ENCODE results near the gene CYTL1. TPM values are rescaled to one million over a fixed set of nuclear protein-coding genes. Genes with fewer than 3 reads are reported as not detected.

CYTL1 gene
- total RNA-seq, 1 donor: 0.84 TPM

DNA sequence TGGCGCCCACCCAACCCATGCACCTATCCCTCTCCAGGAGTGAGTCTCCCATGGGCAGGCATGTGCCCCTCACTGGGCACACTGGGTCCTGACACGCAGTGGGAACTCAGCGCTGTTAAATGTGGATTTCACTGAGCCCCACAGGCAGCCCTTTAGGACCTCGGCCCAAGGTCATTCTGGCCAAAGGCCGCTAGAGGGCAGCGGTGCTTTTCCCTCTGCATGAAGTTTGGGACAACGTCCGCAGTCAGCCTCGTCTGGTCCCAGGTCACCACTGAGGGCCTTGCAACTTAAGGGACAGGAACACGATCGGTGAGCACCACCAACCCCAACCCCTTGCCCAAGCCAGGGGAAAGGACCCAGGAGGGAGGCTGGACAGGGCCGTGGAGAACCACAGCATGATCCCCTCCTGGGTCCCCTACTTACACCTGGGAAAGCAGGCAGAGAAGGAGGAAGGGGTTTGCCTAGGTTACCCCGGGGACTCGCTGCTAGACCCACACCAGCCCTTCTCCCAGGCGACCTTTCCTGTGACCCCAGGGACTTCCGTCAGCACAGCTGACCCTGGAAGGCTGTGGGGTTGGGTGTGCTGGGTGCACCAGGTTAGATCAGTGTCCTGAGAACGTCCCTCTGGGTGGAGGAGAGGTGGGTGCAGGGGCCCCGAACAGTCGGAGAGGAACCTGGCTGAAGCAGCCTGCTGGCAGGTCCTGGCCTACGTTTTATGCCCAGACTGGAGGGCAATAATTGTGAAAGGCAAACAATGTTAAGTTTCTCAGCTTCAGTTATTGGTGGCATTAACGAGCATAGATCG is 24.0 kb downstream of the CYTL1 start:
- Histone ChIP-seq H3K9me3 (ENCODE audit: low read depth, low read length) (no peaks in the 10 kb centered on the region), H3K27me3 (ENCODE audit: insufficient read depth, low read length) (no peaks in the 10 kb centered on the region), H3K4me3 (ENCODE audit: low read length) (no peak overlapping the region), H3K4me1 (ENCODE audit: insufficient read depth, low read length) (peaks cover 5% of the 10 kb centered on the region)

DNA sequence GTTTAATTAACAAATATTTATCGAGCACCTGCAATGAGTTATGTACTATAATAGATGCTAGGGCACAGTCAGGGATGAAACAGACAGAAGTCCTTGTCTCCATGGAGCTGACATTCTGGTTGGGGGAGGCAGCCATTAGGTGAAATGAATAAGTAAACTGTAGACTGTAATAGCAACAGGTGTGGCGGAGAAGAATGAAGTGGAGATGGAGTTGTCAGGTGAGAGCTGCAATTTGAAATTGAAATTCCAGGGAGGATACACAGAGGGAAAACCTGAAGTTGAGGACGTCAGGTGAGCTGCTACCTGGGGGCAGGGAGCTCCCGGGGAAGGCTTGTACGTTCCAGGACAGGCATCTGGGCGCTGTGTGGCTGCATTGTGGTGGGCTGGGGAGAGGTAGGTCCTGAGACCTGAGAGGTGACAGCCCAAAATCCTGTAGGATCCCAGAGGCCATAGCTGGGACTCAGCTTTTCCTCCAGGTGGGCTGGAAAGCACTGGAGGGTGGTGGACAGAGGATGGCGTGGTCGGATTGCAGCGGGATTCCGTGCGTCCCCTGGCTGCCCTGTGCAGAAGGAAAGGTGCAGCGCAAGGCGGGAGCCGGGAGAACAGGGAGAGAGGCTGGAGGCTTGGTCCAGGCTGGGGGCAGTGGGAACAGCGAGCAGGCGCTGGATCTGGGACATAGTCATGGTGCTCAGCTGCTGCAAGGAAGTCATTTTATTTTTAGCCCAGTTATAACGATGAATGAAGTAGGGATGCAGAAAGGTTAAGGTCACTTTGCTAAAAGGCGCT is 24.8 kb downstream of the CYTL1 start:
- H3K4me3 ChIP-seq (ENCODE audit: low read length): no peak overlapping the region
- no peaks in the 10 kb centered on the region for H3K9me3 ChIP-seq (ENCODE audit: low read depth, low read length)
- H3K4me1 ChIP-seq (ENCODE audit: insufficient read depth, low read length): peaks cover 5% of the 10 kb centered on the region
- H3K27me3 ChIP-seq (ENCODE audit: insufficient read depth, low read length): no peaks in the 10 kb centered on the region

GRCh38 chr4:4992833-4993232 is 26.4 kb downstream of the CYTL1 start:
- H3K4me3 ChIP-seq (ENCODE audit: low read length): no peak overlapping the region
- H3K27me3 ChIP-seq (ENCODE audit: insufficient read depth, low read length): no peaks in the 10 kb centered on the region
- no peaks in the 10 kb centered on the region for H3K9me3 ChIP-seq (ENCODE audit: low read depth, low read length)
- H3K4me1 ChIP-seq (ENCODE audit: insufficient read depth, low read length): peaks cover 5% of the 10 kb centered on the region

GRCh38 chr4:4991541-4992099 is 27.6 kb downstream of the CYTL1 start:
- H3K4me3 ChIP-seq (ENCODE audit: low read length): no peak overlapping the region
- no peaks in the 10 kb centered on the region for H3K27me3 ChIP-seq (ENCODE audit: insufficient read depth, low read length)
- no peaks in the 10 kb centered on the region for H3K9me3 ChIP-seq (ENCODE audit: low read depth, low read length)
- peaks cover 5% of the 10 kb centered on the region for H3K4me1 ChIP-seq (ENCODE audit: insufficient read depth, low read length)

GRCh38 chr4:4990857-4991540 is 28.3 kb downstream of the CYTL1 start:
- Histone ChIP-seq H3K9me3 (ENCODE audit: low read depth, low read length) (no peaks in the 10 kb centered on the region), H3K4me3 (ENCODE audit: low read length) (no peak overlapping the region), H3K4me1 (ENCODE audit: insufficient read depth, low read length) (peaks cover 5% of the 10 kb centered on the region), H3K27me3 (ENCODE audit: insufficient read depth, low read length) (no peaks in the 10 kb centered on the region)

DNA sequence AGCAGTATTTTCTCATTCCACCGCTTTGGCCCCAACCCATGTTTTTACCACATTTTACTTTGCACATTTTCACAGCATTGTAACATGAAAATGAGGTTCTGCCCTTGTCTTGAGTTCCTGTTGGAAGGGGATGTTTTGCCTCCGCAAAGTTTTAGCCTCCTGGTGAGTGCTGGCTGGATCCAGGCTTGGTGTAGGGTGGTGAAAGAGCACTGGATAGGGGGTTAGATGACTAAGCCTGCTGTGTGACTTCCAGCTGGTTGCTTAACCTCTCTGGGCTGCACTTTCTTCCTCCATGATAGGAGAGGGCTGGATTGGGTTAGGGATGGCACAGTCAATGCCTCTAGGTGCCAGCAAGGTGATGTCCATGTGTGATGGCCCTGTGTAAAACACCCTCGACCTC is 28.9 kb downstream of the CYTL1 start:
- Histone ChIP-seq H3K4me3 (ENCODE audit: low read length) (no peak overlapping the region), H3K27me3 (ENCODE audit: insufficient read depth, low read length) (no peaks in the 10 kb centered on the region), H3K9me3 (ENCODE audit: low read depth, low read length) (no peaks in the 10 kb centered on the region), H3K4me1 (ENCODE audit: insufficient read depth, low read length) (peaks cover 5% of the 10 kb centered on the region)

- H3K4me3 ChIP-seq (ENCODE audit: low read length): no peak overlapping the region
- H3K27me3 ChIP-seq (ENCODE audit: insufficient read depth, low read length): no peaks in the 10 kb centered on the region
- no peaks in the 10 kb centered on the region for H3K4me1 ChIP-seq (ENCODE audit: insufficient read depth, low read length)
- no peaks in the 10 kb centered on the region for H3K9me3 ChIP-seq (ENCODE audit: low read depth, low read length)
Measured at GRCh38 chr4:4989083-4989622, 30.1 kb downstream of the CYTL1 start.

DNA sequence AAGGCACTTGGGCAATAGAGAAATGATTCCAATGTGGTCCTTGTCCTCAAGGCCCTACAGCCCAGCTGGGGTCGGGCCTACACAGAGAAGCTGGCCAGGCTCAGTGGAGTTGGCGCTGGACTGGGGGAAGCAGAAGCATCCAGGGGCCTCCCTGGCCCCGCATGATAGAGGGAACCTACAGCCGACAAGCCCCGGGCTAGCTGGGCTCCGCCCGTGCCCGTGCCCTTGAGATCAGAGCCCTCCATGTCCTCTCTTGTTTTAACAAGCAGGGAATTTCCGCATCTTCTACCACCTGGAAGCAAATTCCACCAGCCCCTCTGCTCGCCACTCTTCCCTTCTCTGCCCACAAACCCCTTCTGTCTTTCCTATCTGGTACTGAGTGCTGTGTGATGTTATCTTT is 31.6 kb downstream of the CYTL1 start:
- Histone ChIP-seq H3K9me3 (ENCODE audit: low read depth, low read length) (no peaks in the 10 kb centered on the region), H3K4me1 (ENCODE audit: insufficient read depth, low read length) (no peaks in the 10 kb centered on the region), H3K4me3 (ENCODE audit: low read length) (no peak overlapping the region), H3K27me3 (ENCODE audit: insufficient read depth, low read length) (no peaks in the 10 kb centered on the region)

GRCh38 chr4:4986841-4987240 is 32.4 kb downstream of the CYTL1 start:
- Histone ChIP-seq H3K27me3 (ENCODE audit: insufficient read depth, low read length) (no peaks in the 10 kb centered on the region), H3K9me3 (ENCODE audit: low read depth, low read length) (no peaks in the 10 kb centered on the region), H3K4me3 (ENCODE audit: low read length) (no peak overlapping the region), H3K4me1 (ENCODE audit: insufficient read depth, low read length) (no peaks in the 10 kb centered on the region)

DNA sequence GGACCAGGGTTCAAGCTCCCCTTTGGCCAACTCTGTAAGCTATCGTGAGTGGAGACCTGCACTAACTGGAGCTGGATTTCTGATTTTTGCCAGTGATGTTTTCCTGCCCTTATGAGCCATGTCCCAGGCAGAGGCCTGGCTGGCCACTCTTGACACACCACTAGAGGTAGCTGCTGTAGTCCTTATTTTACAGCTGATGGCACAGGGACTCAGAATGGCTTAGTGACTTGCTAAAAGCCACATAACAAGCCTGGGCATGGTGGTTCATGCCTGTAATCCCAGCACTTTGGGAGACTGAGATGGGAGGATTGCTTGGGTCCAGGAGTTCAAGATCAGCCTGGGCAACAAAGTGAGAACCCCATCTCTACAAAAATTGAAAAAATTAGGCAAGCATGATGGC is 33.4 kb downstream of the CYTL1 start:
- Histone ChIP-seq H3K27me3 (ENCODE audit: insufficient read depth, low read length) (no peaks in the 10 kb centered on the region), H3K9me3 (ENCODE audit: low read depth, low read length) (no peaks in the 10 kb centered on the region), H3K4me1 (ENCODE audit: insufficient read depth, low read length) (no peaks in the 10 kb centered on the region), H3K4me3 (ENCODE audit: low read length) (no peak overlapping the region)

DNA sequence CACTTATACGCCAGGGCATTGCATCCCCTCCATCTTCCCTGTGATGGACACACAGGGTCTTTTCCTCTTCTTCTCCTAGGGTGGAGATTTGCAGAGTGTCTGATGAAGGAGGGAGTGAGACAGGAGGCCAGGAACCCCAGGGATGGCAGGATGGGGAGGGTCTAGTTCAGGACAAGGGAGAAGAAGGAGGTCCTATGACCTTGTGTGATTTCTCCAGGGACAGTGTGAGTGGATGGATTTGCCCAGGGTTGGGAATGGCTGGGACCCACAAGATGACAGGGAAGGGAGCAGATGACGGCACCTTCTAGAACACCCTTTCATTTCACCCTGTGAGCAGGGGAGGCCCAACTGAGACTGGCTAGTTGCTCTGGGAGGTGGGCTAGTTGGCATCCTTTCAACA is 34.2 kb downstream of the CYTL1 start:
- Histone ChIP-seq H3K4me3 (ENCODE audit: low read length) (no peak overlapping the region), H3K4me1 (ENCODE audit: insufficient read depth, low read length) (no peaks in the 10 kb centered on the region), H3K27me3 (ENCODE audit: insufficient read depth, low read length) (no peaks in the 10 kb centered on the region), H3K9me3 (ENCODE audit: low read depth, low read length) (no peaks in the 10 kb centered on the region)

- no peaks in the 10 kb centered on the region for H3K4me1 ChIP-seq (ENCODE audit: insufficient read depth, low read length)
- H3K27me3 ChIP-seq (ENCODE audit: insufficient read depth, low read length): no peaks in the 10 kb centered on the region
- no peaks in the 10 kb centered on the region for H3K9me3 ChIP-seq (ENCODE audit: low read depth, low read length)
- no peak overlapping the region for H3K4me3 ChIP-seq (ENCODE audit: low read length)
Measured at GRCh38 chr4:4984186-4984585, 35.1 kb downstream of the CYTL1 start.

DNA sequence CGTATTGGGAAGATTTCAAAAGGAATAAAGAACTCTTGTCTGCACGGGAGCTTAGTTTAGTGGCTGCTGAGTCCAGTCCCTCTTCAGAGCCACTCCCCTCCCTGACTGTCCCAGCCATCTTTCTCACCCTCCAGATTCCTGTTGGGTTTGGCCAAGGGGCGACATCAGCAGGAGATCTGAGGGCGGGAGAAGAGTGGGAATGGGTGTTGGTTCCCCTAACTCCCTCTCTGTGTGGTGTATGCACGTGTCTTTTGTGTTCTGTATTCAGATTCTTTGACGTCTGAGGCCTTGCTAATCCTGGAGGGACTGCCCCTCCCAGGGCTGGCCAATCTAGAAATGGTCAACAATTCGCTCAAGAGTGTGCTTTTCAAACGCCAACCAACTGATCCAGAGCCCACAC is 37.4 kb downstream of the CYTL1 start:
- no peaks in the 10 kb centered on the region for H3K9me3 ChIP-seq (ENCODE audit: low read depth, low read length)
- no peaks in the 10 kb centered on the region for H3K27me3 ChIP-seq (ENCODE audit: insufficient read depth, low read length)
- H3K4me3 ChIP-seq (ENCODE audit: low read length): no peak overlapping the region
- no peaks in the 10 kb centered on the region for H3K4me1 ChIP-seq (ENCODE audit: insufficient read depth, low read length)

GRCh38 chr4:4981427-4981826 is 37.8 kb downstream of the CYTL1 start:
- Histone ChIP-seq H3K9me3 (ENCODE audit: low read depth, low read length) (no peaks in the 10 kb centered on the region), H3K4me3 (ENCODE audit: low read length) (no peak overlapping the region), H3K27me3 (ENCODE audit: insufficient read depth, low read length) (no peaks in the 10 kb centered on the region), H3K4me1 (ENCODE audit: insufficient read depth, low read length) (no peaks in the 10 kb centered on the region)

Measured in mononuclear cell (primary cell).